Activated CD8-positive, alpha-beta T cell treated with anti-CD3 and anti-CD28 coated beads for 36 hours (primary cell): Measurements from ENCODE around the gene LIX1. TPM values are rescaled to one million over a fixed set of nuclear protein-coding genes. Genes with fewer than 3 reads are reported as not detected.
A peak's percentile ranks its signal among the peaks of the same experiment; 100 is the strongest.
"Not testable (repeated sequence)": the region's sequence is repeated elsewhere in the genome, so short reads cannot be mapped to it uniquely, and the experiment has no call there.

Source experiments
- ATAC-seq: fragments of 200-7000 bp; cut with Tn5 transposase; one replicate; pipeline ENCODE4 v1.10.0; 2021; ENCODE audit warnings: mild to moderate bottlenecking, moderate library complexity
- CTCF ChIA-PET: fragments of 350-600 bp; sonication (Branson Sonifier 250); formaldehyde crosslinking; loops from one replicate; lab custom pipeline; 2021; ENCODE audit warnings: antibody characterized with exemption; lab: Charles Lee
- POLR2A ChIA-PET: fragments of 350-600 bp; sonication (Branson Sonifier 250); formaldehyde crosslinking; loops from one replicate; lab custom pipeline; 2021; ENCODE audit warnings: antibody characterized with exemption; lab: Charles Lee
- DNase-seq: peaks from one replicate; pipeline ENCODE4 v3.0.0-alpha.2; 2020
- H3K27ac Mint-ChIP-seq: one replicate; pipeline ENCODE4 v1.8.0; 2021; ENCODE audit warnings: mild to moderate bottlenecking, mixed read lengths
- H3K27me3 Mint-ChIP-seq: one replicate; pipeline ENCODE4 v1.8.0; 2021; ENCODE audit warnings: mixed read lengths
- H3K36me3 Mint-ChIP-seq: one replicate; pipeline ENCODE4 v1.8.0; 2021; ENCODE audit warnings: low read depth, mixed read lengths
- H3K4me1 Mint-ChIP-seq: one replicate; pipeline ENCODE4 v1.8.0; 2021; ENCODE audit warnings: low read depth, mixed read lengths
- H3K4me3 Mint-ChIP-seq: one replicate; pipeline ENCODE4 v1.8.0; 2021; ENCODE audit warnings: mild to moderate bottlenecking, moderate library complexity, mixed read lengths
- H3K9me3 Mint-ChIP-seq: one replicate; pipeline ENCODE4 v1.8.0; 2021; ENCODE audit warnings: mixed read lengths
- intact Hi-C: fragments of 100-400 bp; cut with micrococcal nuclease; formaldehyde crosslinking; loops from one replicate; pipeline ENCODE4 v1.10.0; 2022
- total RNA-seq, 2 experiments: library from RNA; stranded (reverse); gene quantifications; one replicate each; pipeline ENCODE4 v1.2.3, GENCODE V29; 2021
- TF ChIP-seq, protein P1 (sequence below): fragments of 200-600 bp; IDR thresholded peaks from one replicate; pipeline ENCODE4 v1.8.0; 2022; ENCODE audit warnings: antibody characterized with exemption, mild to moderate bottlenecking

The LIX1 gene
- total RNA-seq, 2 experiments from 2014 or later: not detected

DNA sequence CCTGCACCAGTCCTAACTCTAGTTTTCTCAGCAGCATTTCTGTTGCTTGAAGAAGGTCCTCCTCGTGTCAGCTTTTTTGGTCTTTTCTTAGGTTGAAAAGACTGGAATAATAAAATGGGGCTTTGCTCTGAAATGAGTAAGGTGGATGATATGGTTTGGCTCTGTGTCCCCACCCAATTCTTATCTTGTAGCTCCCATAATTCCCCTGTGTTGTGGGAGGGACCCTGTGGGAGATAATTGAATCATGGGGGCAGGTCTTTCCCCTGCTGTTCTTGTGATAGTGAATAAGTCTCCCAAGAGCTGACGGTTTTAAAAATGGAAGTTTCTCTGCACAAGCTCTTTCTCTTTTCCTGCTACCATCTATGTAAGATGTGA lies 53.6 kb downstream of the LIX1 start:
- CTCF ChIA-PET: interaction anchor here (0.8 to 1.6 kb wide), 5 partner anchors 9 to 91 kb away, joined by 3 to 4 read pairs (median 3); no protein-coding TSS in a partner anchor
- Mint-ChIP-seq H3K27ac (no peak overlapping the region), H3K36me3 (no peaks in the 10 kb centered on the region)

DNA sequence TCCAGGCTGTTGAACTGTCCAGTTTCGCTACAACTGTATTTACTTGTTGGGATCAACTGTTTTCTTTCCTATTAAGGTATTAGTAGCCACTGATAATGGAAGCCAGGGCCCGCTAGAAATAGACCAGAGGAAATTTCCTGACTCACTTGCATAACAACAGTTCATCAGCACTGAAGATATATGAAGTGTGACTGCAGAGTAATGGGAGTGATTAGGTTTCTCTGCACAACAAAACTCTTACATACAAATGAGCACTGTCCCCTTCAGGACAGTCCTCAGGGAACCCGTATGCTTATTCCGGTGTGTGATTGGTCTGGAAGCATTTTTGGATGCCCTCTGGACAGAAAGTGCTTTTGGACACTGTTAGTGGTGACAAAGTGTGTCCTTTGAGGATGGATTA lies 55.3 kb downstream of the LIX1 start:
- ChIA-PET CTCF (no interaction called here), POLR2A (no interaction called here)
- intact Hi-C loops: no loop called here
- Mint-ChIP-seq H3K27me3 (no peaks in the 10 kb centered on the region), H3K36me3 (no peaks in the 10 kb centered on the region), H3K27ac (no peak overlapping the region), H3K4me3 (no peak overlapping the region), H3K9me3 (peaks cover 5% of the 10 kb centered on the region), H3K4me1 (peaks cover 3% of the 10 kb centered on the region)
- DNase-seq (no peak), ATAC-seq (no peak)
- TF ChIP-seq, protein P1, sequence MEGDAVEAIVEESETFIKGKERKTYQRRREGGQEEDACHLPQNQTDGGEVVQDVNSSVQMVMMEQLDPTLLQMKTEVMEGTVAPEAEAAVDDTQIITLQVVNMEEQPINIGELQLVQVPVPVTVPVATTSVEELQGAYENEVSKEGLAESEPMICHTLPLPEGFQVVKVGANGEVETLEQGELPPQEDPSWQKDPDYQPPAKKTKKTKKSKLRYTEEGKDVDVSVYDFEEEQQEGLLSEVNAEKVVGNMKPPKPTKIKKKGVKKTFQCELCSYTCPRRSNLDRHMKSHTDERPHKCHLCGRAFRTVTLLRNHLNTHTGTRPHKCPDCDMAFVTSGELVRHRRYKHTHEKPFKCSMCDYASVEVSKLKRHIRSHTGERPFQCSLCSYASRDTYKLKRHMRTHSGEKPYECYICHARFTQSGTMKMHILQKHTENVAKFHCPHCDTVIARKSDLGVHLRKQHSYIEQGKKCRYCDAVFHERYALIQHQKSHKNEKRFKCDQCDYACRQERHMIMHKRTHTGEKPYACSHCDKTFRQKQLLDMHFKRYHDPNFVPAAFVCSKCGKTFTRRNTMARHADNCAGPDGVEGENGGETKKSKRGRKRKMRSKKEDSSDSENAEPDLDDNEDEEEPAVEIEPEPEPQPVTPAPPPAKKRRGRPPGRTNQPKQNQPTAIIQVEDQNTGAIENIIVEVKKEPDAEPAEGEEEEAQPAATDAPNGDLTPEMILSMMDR: no peak

More for the DNA sequence above, 53.6 kb downstream of the LIX1 start:
- no peaks in the 10 kb centered on the region for H3K4me1 Mint-ChIP-seq
- peaks cover 5% of the 10 kb centered on the region for H3K9me3 Mint-ChIP-seq
- TF ChIP-seq, protein P1: no peak
- no peak for ATAC-seq
- DNase-seq: no peak
- no peaks in the 10 kb centered on the region for H3K27me3 Mint-ChIP-seq
- H3K4me3 Mint-ChIP-seq: no peak overlapping the region
- intact Hi-C loops: no loop called here
- POLR2A ChIA-PET: interaction anchor here (1.1 kb wide), 1 partner anchor 8 kb away, joined by 4 read pairs; no protein-coding TSS in a partner anchor

DNA sequence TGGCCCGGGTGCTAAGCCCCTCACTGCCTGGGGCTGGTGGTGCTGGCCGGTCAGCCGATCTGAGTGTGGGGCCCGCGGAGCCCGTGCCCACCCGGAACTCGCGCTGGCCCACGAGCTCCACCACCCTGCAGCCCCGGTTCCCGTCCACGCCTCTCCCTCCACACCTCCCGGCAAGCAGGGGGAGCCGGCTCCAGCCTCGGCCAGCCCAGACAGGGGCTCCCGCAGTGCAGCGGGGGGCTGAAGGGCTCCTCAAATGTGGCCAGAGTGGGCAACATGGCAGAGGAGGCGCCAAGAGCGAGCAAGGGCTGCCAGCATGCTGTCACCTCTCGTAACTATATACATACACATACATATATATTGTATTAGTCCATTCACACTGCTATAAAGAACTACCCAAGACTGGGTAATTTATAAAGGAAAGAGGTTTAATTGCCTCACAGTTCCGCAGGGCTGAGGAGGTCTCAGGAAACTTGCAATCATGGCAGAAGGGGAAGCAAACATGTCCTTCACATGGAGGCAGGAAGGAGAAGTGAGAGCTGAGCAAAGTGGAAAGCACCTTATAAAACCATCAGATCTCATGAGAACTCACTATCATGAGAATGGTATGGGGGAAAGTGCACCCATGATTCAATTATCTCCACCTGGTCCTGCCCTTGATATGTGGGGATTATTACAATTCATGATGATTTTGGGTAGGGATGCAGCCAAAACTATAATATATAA lies 56.8 kb downstream of the LIX1 start:
- POLR2A ChIA-PET: no interaction called here
- no peaks in the 10 kb centered on the region for H3K27me3 Mint-ChIP-seq
- DNase-seq: no peak
- CTCF ChIA-PET: no interaction called here
- peaks cover 8% of the 10 kb centered on the region for H3K4me1 Mint-ChIP-seq
- ATAC-seq: no peak
- H3K4me3 Mint-ChIP-seq: no peak overlapping the region
- intact Hi-C loops: no loop called here
- TF ChIP-seq, protein P1: no peak
- H3K36me3 Mint-ChIP-seq: no peaks in the 10 kb centered on the region
- H3K9me3 Mint-ChIP-seq: peaks cover 5% of the 10 kb centered on the region
- H3K27ac Mint-ChIP-seq: no peak overlapping the region

DNA sequence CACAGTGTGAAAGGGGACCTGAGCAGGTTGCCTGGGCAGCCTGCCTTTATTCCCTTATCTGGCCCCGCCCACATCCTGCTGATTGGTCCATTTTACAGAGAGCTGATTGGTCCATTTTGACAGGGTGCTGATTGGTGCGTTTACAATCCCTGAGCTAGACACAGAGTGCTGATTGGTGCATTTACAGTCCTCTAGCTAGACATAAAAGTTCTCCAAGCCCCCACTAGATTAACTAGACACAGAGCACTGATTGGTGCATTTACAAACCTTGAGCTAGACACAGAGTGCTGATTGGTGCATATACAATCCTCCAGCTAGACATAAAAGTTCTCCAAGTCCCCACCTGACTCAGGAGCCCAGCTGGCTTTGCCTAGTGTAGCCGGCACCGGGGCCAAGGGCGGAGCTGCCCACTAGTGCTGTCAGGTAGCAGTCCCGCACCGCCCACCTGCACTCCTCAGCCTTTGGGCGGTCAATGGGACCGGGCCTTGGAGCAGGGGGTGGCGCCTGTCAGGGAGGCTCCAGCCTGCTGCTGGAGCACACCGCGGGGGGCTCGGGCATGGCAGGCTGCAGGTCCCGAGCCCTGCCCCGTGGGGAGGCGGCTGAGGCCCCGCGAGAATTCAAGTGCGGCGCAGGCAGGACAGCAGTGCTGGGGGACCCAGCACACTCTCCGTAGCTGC lies 57.5 kb downstream of the LIX1 start:
- H3K4me3 Mint-ChIP-seq, ATAC-seq, H3K27ac Mint-ChIP-seq, intact Hi-C loops, H3K4me1 Mint-ChIP-seq, H3K27me3 Mint-ChIP-seq, CTCF ChIA-PET, H3K9me3 Mint-ChIP-seq, DNase-seq, H3K36me3 Mint-ChIP-seq: not testable (repeated sequence)
- POLR2A ChIA-PET: interaction anchor here (0.8 kb wide), 1 partner anchor 11 kb away, joined by 3 read pairs; no protein-coding TSS in a partner anchor

DNA sequence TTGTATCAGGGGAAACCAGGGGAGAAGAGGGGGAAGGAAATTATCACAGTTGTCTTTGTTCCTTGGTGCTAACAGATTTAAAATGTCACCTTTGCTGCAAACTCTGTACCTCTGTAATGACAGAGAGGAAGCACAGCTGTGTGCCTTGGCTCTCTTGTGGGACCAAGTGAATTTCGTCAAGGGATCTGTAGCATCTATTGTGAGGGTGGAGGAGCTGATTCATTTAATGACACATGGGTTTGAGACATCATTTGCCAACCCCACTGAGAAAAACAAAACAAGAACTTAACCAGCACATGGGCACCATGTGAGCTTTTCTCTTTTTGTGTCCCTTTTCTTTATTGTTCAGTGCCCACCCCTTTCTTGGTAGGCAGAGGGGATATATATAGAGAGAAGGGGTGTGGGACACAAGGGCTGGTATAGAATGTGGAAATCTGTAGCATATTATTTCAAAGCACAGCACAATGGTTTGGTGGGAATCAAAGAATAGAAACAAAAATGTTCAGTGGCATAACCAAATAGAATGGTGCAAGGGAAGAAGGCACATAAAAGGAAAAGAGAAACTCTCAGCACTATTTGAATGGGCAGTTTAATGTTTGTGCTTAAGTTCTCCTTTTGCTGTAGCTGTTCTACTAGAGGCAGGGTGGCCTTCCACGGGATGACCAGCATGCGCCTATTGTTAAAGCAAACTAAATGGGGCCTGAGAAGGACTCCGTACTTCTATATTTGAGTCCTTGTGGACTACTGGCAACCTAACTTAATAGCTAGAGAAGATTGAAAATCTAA lies 63.3 kb downstream of the LIX1 start:
- Mint-ChIP-seq H3K27ac (no peak overlapping the region), H3K4me1 (peaks cover 14% of the 10 kb centered on the region), H3K9me3 (no peaks in the 10 kb centered on the region), H3K36me3 (no peaks in the 10 kb centered on the region), H3K4me3 (no peak overlapping the region), H3K27me3 (no peaks in the 10 kb centered on the region)
- TF ChIP-seq, protein P1: no peak
- CTCF ChIA-PET: interaction anchor here (1.5 kb wide), 1 partner anchor 82 kb away, joined by 4 read pairs; no protein-coding TSS in a partner anchor
- ATAC-seq (peak; percentile 30), DNase-seq (no peak)
- POLR2A ChIA-PET: interaction anchor here (1.8 kb wide), 1 partner anchor 10 kb away, joined by 4 read pairs; no protein-coding TSS in a partner anchor
- intact Hi-C loops: no loop called here
